Stimulated activated CD8-positive, alpha-beta memory T cell treated with anti-CD3 and anti-CD28 coated beads, Interleukin-12 subunit alpha, Interleukin-12 subunit beta, amount 100 ng/mL, for 24 hours (primary cell): Measurements from ENCODE around the gene CCNL1.
"Not testable (repeated sequence)": the region's sequence is repeated elsewhere in the genome, so short reads cannot be mapped to it uniquely, and the experiment has no call there.

Experiments used
- DNase-seq: peaks from one replicate; pipeline ENCODE4 v3.0.0-alpha.2; 2020; ENCODE audit errors: extremely low read depth

The CCNL1 gene

DNA sequence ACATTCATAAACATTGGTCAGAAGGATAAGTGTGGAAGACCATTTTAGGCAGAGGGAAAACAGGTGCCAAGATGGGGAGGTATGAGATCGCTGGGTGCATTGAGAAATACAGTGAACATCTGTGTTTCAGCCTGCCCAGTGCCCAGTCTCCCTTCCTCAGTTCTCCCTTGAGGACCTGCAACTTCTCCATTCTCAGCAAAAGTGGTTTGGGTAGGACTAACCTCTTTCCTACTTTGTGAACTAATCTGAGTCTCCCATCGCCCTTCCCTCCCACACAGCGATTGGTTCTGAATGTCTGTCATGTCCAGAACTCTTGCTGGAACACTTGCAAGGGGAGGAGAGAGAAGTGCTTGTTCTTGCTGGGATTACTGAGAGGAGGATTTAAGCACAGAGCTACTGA, 10.9 kb upstream of the CCNL1 start:
- no peak for DNase-seq

DNA sequence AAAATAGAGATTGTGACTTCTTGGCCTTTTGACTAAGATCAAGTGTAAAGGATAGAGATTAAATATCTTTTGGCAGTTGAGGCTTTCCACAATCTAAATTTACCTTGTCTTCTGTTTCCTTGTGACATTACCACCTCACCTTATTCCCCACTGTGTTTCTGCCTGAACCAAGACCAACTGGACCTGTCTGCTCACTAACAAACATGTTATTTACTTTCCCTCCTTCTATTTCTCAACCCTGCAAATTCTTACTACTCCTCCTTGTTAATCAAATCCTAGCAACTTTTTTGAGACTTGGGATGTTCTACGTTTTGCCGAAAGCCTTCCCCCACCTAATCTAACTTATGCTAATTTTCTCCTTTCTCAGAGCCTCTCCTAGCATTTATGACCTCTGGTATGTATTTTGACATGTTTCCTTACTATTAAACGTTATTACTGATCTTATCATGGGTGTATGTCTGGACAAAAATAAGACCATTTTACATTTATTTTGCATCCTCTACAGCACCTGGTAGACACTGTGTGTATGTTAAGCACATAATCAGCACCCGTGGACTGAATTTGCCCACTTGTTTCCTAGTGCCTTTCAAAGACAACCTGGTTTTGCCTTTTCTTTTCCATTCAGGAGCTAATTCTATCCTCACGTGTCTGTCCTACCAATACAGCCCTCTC, 7.6 kb upstream of the CCNL1 start:
- no peak for DNase-seq

DNA sequence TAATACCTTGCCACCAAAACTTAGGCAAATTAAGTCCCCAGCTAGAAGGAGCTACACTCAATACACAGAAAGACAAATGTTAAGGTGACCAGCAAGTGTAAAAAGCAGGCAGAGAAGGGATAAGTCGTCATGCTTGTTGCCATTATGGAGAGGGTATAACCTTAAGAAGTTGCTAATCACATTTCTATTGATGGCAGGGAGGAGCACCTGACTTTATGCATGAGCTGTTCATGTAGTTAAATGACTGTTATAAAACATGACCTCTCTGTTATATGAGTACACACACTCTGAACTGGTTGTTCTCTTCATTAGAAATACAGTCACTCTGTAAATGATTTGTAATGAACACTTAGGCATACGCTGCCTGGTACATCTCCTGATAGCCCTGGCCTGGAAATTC, 6.6 kb upstream of the CCNL1 start:
- DNase-seq = no peak

DNA sequence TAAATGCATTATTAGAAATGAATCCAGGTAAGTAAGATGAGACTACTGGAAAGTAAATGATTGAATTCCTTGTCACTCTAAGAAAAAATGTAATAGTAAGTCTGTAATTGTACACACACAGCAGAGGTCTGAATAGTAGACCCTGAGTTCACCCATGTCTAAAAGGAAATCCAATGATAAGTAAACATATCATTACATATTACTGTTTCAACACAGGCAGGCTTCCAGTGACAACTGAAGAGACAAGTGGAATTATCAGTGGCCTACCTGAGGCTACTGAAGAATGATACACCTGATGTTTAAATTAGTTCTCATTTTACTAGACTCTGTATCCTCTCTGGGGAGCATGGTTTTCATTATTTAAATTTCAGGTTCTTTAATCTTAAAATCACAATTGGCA, 6.2 kb upstream of the CCNL1 start:
- no peak for DNase-seq

DNA sequence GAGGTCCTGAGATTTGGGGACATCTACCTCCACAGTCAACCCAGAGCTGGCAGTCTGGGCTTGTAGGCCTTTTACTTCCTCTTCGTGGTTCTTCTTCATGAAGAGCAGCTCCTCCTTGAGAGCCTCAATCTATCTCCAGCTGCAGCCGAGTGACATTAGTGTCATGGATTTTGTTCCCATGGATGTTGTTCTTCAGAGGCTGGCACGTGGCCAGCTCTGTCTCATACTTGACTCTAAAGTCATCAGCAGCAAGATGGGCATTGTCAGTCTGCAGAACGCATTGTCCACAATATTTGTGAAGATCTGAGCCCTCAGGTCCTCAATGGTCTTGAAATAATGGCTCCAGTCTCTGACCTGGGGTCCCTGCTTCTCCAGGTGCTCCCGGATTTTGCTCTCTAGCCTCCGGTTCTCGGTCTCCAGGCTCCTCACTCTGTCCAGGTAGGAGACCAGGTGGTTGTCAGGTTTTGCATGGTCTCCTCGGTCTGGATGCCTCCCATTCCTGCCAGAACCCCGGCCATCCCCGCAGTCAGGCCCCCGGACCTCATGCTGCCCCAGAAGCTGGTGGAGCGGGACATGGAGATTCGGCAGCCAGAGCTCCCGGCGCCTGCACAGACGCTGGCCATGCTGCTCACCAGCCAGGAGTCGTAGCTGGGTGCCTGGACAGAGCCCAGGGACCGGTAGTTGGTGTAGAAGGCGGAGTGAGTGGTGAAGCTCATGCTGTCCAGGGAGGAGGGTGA, 3.4 kb upstream of the CCNL1 start:
- DNase-seq = no peak

DNA sequence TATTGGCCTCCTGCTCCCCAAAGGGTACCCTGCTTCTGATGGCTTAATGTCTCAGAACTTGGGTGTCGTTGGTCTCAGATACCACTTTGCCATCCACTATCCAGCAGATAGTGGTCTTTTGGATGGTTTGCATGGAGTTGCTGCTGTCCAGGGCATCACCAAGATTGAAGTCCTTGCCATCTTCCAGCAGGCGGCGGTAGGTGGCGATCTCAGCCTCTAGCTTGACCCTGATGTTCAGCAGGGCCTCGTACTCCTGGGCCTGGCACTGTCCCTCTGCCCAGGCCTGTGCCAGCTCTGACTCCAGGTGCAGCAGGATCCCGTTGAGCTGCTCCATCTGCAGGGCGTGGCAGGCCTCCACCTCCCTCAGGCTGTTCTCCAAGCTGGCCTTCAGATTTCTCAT, 2.7 kb upstream of the CCNL1 start:
- DNase-seq = not testable (repeated sequence)

DNA sequence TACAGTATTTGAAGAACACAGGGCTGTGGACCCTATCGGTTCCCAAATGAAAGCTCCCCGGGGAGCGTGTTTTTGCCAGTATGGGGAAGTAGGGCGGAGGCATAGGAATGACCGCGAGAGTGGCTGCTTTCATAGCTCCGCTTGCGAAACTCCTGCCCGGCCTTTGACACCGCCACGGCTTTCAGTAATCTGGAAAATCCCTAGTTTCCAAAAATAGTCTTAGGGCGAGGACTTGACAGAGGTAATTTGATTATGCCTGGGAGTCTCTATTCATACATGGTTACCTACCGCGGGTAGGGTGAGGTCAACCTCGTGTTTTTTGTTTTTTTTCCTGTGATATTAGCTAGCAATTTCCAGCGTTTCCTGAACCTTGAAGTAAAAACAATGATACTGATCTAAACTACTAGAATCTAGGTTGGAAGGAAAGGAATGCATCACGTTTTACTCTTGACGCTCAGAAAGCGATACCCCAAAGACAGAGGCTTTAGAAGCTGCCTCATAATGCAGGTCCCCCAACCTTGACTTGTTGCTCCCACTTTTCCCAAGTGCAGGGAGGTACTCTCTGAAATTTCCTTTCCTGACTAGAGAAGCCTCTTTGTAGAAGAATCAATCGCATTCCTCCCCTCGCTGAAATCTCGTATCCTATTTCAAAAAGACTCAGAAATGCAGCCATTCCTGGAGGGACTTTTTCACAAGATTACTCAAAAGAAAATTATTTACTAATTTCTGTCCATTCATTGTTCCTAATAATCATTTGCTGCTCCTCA, 894 bp upstream of the CCNL1 start:
- DNase-seq = peak; percentile 19

DNA sequence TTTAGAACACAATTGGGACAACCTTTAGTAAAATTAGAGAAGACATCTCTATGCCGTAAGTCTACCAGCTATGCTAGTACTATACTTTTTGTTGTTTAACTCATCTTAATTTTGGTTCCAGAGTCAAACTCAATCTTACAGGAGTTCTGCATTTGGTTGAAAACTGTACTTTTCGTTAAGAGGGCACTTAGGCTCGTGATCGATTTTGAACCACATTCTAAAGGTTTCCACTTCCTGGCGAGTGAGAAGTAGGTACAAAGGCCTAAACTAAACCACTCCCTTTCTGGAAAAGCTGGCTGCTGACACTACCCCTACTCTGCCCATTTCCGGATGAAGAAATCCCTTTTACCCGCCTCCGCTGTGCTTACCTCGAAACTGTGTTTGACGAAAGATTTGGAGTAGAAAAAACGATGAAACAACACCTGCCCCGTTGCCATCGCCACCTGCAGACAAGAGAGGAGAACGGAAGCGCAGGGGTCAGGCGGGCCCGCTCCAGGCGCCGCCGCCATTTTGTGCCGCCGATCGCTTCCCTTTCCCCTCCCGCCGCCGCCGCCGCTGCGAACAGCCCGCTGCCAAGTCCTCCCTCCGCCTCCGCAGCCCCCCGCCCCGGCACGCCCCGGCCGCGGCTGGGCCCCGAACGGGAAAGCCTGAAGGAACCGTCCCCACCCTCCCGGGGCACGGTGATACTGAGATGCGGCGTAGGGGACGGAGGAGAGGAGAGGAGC, 748 bp downstream of the CCNL1 start:
- DNase-seq = peak; percentile 44

DNA sequence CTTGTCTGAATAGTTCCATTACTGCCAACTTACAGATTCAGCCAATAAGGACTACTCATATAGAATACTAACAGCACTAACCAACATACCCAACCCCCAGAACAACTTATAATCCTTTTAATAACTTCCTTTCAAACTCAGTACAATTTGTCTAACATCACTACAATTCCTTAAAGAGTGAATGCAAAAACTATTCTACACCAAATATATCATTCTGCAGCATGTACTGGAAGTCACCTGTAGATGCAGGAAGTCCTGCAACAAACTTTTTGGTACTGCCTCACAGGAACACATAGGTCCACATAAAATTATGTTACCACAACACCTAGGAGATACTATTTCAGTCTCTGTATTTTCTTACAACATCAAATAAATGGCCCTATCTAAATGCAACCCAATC, 2.1 kb downstream of the CCNL1 start:
- DNase-seq = no peak

DNA sequence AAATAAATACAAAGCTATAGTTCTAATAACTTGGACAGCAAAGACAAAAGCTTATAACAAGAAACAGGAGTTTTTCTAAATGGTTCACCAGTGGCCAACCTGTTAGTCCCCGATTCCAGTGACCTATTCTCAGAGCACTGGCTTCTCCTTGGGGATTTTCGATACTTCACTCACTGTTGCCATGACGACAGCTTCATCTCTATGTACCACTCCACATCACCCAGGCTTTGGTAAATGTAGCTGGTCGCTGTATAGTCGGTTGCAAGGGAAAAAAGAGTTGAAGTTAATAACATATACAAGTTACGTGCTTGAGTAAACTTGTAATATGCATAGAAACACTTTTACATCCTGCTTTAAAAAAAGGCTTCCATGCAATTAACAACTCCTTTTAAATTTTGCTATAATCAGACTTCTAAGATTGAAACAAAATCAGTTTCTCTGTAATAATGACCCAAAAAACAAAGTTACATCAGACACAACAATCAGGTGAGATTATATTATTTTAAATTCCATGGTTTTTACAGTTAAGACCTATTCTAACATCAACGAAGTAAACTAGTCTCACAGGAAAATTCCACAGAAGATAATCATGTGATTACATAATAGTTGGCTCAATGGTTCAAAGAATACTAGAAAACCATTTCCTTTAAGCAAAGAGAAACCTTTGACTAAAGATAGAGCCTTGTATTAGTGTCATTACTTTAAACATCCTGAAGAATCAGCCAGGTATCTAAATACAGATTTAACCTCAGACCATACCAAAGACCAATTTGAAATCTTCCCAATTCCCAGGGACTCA, 2.9 kb downstream of the CCNL1 start:
- no peak for DNase-seq

DNA sequence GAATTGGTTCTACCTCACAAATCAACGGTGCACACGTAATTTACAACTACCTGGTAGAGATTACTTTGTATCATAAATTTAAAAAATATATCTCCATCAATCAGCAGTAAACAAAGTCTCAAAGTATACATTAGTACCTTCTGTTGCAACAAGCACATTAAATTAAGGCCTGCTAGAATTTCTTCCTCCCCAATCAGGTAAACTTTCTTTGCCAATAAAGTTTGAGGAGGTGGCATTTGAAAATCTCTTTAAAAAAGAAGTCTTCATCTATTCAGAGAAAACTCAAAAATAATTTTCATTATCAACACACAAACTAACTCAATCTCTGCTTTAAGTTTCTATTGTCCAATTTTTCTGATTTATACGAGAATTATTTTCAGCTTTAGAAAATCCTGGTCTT, 4.4 kb downstream of the CCNL1 start:
- no peak for DNase-seq

DNA sequence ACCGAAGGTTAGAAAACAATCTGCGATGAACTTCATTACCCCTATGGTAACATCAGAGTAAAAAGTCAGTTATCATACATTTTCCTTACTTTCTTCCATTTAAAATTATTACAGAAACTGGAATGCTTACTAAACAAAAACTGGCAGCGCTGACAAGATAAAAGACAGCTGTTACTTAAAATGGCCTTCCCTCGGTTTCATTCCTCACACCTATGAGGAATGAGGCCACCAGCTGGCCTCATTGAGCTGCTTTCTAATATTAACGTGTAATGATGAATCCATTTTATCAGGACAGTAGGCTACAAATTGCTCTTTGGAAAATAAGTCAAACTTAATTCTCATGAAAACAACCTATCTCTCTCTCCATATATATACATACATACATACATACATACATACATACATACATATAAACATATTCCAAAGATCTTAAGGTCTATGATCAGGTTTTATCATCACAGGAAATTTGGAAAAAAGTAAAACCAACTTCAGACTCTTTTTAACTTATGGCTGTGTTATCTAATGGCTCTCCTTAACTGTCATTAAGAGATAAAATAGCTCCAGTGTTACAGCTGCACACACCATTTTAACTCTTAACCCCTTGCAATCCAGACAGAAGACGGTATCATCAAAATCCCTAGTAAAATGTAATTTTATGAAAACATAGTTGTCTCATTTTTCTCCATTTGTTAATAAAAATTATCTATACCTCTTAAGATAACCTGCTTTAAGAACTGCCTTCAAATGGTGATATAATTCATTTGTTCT, 5.2 kb downstream of the CCNL1 start:
- no peak for DNase-seq

DNA sequence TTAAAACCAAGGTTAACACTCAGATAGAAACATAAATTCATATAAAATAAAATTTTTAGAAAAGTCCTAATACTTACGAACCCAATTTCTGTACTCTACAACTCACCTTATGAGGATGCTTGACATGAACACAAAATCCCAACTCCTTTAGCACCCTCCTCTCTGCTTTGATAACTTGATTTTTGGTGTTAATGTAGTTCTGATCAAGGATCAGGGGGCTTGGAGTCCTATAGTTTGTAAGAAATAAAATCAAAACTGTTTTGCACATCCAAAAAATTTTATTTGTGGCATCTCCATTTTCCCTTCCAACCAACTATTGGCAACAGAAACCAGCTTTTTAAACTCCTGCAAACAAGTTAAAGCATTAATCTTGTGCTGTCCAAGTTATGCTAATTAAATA, 7.0 kb downstream of the CCNL1 start:
- no peak for DNase-seq

DNA sequence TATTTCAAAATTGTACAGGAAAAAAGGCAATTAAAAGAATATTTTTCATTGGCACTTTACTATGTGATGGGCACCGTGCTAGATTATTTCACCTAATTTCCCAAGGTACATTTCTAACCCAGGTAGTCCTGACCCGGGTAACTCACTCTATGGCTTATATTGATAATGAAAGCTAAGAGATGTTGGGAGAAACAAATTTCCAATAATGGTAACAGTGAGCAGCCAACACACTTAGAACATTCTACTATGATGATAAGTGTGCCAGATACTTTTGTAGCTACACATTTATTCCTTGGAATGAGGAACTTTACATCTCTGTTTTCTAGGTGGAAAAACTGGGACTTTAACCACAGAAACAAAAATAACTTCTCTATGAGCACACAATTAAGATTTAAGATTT, 7.5 kb downstream of the CCNL1 start:
- DNase-seq = no peak

DNA sequence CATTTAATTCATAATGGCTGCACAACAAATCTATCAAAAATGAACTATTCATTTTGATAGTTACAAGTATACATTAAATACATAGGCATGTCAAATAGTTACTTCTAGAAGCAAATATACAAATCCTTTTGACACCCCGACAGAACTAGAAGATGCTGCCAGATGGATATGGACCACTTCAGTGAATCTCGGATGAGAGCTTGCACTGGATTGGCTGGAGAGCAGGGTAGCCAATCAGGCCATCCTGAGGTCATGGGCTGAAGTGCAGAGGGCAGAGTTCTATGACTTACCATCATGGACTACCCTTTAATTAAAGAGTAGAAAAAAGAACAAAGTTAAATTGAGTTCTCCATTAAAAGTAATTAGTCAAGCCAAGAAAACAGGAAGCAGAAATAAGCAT, 8.3 kb downstream of the CCNL1 start:
- no peak for DNase-seq

DNA sequence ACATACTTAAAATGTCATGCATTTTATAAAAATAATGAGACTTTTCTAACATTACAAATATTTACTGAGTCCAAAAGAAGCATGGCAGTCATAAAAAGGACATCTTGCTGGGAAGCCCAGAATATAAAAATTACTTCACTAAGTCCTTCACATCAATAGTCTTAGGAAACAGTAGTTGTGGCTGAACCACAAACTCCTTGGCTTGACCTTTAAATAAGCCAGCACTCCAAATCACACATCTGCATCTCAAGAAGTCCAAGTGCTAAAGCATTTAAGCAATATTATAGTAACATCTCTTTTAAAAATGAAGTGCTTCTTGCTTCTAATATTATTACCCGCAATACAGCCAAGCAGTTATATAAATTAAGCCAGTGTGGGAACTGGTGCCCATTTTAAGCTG, 8.8 kb downstream of the CCNL1 start:
- DNase-seq = no peak

DNA sequence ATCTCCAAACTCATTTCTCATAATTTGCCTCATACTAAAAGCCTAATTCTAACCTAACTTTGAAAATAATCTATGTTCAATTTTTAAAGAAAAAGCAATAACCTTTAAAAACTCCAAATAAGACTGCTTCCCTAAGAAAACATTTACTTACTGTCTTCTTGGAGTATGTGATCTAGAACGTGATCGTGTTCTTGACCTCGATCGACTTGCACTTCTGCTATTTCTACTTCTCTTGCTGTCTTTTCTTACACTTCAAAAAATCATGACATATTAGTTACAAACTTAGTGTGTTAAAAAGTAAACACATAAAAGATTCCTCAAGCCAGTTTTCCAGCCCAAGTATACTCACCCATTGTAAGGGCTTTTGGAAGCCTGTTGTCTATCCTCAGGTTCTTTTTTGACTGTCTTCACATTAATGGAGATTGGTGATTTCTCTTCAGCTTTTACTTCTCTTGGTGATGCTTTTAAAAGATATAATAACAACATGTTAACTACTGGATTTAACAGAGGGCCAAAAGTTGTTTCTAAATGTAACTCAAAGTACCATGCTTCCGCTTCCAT, 10.7 kb downstream of the CCNL1 start:
- no peak for DNase-seq

DNA sequence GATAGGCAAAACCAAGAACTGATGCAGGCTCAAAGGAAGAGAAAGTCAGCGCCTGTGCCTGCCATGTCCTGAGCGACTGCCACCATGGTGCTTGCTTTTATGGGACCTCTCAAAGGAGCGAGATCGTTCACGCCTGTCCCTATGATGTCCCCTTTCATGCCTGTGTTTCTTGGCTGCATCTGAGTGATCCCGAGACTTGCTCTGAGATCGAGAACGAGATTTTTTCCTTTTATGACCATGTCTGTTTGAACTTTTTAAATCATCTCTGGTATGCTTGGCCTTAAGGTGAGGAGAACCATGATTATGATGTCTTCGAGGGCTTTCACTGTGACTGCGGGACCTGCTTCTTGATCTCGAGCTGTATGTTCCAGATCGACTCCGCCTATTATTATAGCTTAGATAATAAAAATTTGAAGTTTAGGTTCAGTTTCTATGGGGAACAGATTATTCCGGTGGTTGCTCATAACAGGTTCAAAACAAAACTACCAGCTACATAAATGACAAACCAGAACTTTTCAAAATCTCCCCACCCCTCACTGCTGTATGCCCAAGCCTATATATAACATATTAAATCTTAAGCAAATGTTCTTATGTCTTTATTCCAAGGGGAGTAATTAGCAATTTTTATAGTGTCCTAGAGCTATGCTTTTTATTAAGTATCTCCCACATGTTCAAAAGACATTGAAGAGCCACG, 11.6 kb downstream of the CCNL1 start:
- no peak for DNase-seq

DNA sequence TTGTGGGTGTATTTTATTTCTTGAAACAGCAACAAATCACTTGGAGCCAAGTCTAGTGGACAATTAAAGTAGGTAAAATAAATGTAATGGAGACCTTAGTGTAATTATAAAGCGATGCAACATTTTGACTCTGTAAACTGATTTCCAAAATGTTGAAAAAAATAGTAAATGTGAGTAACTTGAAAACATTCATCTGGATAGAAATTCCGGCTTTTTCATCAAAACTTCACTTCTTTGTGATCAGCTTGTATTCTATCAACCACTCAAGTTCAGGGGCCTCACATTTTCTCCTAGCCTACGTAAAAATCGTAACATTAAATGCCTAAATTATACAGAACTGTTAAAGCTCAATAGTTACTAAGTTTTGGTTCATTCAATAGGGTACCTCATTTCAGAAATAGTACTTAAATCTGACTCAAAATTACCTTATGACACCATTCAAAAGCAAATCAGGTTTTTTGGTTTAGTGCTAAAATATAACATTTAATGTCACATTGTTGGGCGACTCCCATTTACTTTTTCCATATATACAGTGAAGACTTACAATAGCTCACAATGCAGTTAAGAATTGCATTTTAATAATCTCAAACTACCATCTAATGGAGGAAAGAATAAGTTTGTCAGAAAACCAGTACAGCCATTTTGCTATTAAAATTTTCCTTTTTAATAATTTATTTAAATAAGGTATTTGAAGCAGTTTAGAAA, 12.7 kb downstream of the CCNL1 start:
- DNase-seq = no peak
